GM19395 (cell line): ENCODE measurements around the gene SH3BP1.
A peak's percentile ranks its signal among the peaks of the same experiment; 100 is the strongest.

ENCODE experiments used
- ATAC-seq: cut with Tn5 transposase; IDR thresholded peaks from one replicate; pipeline ENCODE4 v1.9.1; 2021; ENCODE audit warnings: mild to moderate bottlenecking, moderate library complexity; ENCODE audit not compliant: unreplicated experiment

SH3BP1 gene

GRCh38 chr22:37658133-37659065, 18.9 kb downstream of the SH3BP1 start, which contains the start of gene PDXP:
TSS of gene PDXP (plus strand) at chr22:37658723. CDS start at chr22:37658783, 60 bp downstream.
- peak; percentile 86 for ATAC-seq

DNA sequence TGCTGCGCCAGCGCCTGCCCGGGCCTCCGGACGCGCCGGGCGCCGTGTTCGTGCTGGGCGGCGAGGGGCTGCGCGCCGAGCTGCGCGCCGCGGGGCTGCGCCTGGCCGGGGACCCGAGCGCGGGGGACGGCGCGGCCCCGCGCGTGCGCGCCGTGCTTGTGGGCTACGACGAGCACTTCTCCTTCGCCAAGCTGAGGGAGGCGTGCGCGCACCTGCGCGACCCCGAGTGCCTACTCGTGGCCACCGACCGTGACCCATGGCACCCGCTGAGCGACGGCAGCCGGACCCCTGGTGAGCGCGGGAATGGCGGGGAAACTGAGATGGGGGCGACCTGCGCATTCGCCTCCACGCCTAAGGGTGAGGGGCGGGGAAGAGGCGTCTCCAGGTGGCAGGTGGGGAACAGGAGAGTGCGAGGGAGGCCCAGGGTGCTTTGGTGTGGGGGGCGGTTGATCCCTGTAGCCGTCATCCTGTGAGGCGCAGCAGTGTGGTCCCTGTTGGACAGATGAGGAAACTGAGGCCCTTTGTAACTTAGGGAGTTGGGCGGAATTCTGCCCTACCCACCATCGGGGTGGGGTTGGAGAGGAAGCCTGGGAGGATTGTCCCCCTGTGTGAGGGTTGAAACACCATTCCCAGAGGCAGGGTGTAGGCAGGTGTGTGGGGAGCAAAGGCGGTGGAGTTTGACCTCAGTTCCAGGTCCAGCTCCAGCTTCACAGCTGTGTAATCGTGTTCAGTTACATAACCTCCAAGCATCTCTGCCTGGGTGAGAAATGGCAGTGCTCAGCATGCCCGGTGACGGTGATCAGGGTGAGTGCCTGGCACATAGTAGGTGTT, 19.8 kb downstream of the SH3BP1 start:
- peak; percentile 24 for ATAC-seq

- ATAC-seq = no peak
Measured at GRCh38 chr22:37659897-37660708, 20.6 kb downstream of the SH3BP1 start.

GRCh38 chr22:37660709-37661045, 21.2 kb downstream of the SH3BP1 start:
- no peak for ATAC-seq

DNA sequence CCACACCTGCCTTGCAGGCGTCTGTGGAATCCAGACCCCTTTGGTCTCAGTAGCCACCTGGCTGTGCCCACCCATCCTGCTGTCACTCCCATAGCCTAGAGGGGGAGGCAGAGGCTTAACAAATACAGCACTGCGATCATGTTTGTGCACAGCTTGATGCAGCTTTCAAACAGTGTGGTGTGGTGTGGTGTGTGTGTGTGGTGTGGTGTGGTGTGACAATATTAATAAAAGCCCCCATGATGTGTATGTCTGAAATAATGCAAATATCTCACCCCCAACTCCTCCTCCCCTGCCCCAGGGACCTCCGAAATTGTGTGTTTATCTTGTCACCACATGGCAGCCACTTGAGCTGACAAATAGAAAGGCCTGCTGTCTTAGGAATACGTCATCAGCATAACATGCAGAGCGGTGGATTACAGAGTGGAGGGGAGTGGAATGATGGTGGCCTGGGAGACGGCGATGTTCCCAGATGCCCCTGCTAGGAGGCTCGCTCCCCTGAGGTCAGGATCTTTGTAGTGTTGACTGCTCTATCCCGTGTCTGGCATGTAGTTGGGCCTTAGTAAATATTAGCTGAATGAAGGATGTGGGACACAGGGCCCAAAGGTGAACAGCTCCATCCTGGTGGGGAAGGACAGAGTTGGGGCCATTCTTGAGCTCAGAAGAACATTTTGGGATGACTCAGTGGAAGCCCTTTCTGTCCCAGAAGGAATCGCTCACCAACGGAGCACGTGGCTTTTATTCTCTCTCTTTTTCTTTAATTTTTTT, 21.9 kb downstream of the SH3BP1 start:
- ATAC-seq = no peak

- no peak for ATAC-seq
Measured at GRCh38 chr22:37662039-37662438, 22.6 kb downstream of the SH3BP1 start.

GRCh38 chr22:37663521-37664140, 24.2 kb downstream of the SH3BP1 start:
- no peak for ATAC-seq

GRCh38 chr22:37664249-37665101, 25.0 kb downstream of the SH3BP1 start:
- ATAC-seq = no peak

DNA sequence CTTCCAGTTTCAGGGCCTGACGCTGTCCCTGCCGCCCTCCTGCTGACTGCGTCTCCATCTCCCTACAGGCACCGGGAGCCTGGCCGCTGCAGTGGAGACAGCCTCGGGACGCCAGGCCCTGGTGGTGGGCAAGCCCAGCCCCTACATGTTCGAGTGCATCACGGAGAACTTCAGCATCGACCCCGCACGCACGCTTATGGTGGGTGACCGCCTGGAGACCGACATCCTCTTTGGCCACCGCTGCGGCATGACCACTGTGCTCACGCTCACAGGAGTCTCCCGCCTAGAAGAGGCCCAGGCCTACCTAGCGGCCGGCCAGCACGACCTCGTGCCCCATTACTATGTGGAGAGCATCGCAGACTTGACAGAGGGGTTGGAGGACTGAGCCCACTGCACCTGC, 26.0 kb downstream of the SH3BP1 start:
- ATAC-seq = no peak

DNA sequence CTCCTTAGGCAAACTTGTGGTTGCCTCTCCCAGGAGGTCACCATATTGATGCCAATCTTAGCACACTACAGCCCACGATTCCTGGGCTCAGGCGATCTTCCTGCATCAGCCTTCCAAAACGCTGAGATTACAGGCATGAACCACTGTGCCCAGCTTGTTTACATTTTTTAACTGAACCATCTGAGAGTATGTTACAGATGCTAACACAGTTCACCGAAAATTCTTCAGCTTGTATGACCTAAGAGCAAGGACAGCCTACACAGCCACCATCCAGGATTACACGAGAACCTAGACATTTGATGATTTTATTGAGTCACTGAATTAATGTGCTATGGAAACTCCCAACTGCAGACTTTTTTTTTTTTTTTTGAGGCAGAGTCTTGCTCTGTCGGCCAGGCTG, 30.1 kb downstream of the SH3BP1 start:
- no peak for ATAC-seq

DNA sequence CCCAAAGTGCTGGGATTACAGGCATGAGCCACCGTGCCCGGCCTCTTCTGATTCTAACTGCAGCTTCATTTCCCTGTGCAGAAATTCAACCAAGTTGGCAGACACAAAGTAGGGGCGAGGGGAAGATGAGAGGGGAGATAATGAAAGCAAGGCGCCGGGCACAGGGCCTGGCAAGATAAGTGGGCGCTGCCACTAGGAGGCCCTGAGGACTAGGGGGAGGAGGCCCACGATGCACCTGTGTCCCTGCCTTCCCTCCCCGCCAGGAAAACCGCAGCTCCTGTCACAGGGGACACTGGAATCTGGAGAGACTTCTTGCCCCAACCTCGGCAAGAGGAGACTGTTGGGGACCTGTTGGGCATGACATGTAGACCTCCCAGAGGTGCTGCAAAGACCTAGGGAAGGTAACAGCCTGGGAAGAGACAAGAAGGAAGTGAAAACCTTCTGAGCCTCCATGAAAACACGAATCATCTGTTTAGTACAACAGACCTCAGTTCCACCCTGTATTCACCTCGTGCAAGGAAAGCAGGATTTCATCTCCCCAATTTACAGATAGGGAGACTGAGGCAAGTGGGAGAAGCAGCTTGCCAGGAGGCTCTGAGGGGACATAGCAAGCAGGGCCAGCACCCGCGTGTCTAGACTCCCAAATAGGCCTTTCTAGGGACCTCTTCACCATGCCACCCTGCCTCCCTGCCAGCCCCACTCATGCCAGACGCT, 32.9 kb downstream of the SH3BP1 start:
- ATAC-seq = no peak

GRCh38 chr22:37672920-37673455, 33.5 kb downstream of the SH3BP1 start:
- no peak for ATAC-seq

GRCh38 chr22:37674248-37674647, 34.8 kb downstream of the SH3BP1 start:
- no peak for ATAC-seq

DNA sequence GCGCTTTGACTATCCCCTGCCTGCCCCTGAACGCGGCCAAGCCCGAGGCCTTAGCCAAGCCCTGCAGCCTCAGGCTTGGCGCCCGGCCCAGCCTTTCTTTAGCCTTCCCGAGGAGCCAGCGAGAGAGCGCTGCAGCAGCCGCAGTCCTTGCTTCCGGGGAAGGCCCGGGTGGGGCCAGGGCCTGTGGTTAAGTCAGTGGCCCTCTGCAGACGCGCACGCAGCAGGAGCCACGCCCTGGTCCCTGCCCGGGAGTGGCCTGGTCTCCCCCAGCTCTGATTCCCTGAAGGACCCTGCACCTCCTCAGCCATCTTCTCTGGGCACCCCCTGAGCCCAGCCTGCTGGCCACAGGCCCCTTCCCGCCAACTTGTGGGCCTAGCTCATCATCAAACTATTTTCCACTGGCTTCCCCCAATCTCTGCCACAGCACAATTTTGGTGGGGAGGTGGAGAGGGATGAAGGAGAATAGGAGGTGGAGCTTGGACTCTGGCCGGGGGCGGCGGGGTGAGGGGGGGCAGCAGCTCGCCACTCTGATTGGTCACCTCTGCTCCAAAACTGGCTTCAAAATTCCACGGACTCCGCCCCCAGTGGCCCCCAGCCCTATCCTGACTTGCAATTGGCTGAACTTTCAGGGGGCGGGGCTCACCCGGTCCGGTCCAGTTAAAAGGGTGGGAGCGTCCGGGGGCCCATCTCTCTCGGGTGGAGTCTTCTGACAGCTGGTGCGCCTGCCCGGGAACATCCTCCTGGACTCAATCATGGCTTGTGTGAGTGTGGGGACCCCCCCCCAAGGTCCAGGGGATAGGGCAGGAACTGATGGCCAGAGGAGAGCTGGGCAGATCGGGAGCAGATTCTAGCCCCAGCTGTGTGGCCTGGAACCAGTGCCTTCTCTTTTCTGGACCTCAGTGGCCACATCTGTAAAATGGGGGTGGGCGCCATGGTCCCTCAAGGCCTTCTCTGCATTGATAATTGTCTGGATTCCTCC, 35.8 kb downstream of the SH3BP1 start, which contains the start of gene LGALS1:
Gene LGALS1 (plus strand): TSS at position 686 of the 979 bp plus-strand sequence. CDS start 67 bp downstream, at position 753.
- ATAC-seq = peak; percentile 44

- no peak for ATAC-seq
Measured at GRCh38 chr22:37675930-37676735, 36.7 kb downstream of the SH3BP1 start.
